Pons (tissue), 1 donor: ENCODE results near the gene PPM1L.

ENCODE experiments used
- DNase-seq: peaks from one replicate; pipeline ENCODE4 v3.0.0-alpha.2; 2016; ENCODE audit warnings: low spot score

PPM1L gene

DNA sequence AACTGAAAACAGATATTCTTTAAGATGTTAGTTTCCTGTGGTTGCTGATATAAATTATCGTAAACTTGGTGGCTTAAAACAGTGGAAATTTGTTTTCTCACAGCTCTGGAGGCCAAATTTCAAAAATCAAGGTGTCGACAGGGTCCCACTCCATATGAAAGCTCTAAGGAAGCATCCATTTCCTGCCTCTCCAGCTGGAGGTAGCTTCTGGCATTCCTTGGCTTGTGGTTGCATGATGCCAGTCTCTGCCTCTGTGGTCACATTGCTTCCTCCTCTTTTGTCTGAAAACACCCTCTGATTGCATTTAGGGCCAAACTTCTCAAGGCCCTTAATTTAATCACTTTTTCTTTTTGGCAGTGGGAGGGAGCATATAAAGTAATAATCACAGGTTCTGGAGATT, 96.8 kb downstream of the PPM1L start:
- no peak for DNase-seq

DNA sequence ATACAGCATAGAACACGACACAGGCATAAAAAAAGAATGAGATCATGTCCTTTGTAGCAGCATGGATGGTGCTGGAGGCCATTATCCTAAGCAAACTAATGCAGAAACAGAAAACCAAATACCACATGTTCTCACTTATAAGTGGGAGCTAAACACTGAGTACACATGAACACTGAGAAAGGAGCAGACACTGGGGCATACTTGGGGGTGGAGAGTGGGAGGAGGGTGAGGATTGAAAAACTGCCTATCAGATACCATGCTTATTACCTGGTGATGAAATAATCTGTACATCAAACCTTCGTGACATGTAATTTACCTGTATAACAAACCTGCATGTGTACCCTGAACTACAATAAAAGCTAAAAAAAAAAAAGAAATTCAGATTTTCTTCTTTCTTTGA, 100.4 kb downstream of the PPM1L start:
- no peak for DNase-seq

DNA sequence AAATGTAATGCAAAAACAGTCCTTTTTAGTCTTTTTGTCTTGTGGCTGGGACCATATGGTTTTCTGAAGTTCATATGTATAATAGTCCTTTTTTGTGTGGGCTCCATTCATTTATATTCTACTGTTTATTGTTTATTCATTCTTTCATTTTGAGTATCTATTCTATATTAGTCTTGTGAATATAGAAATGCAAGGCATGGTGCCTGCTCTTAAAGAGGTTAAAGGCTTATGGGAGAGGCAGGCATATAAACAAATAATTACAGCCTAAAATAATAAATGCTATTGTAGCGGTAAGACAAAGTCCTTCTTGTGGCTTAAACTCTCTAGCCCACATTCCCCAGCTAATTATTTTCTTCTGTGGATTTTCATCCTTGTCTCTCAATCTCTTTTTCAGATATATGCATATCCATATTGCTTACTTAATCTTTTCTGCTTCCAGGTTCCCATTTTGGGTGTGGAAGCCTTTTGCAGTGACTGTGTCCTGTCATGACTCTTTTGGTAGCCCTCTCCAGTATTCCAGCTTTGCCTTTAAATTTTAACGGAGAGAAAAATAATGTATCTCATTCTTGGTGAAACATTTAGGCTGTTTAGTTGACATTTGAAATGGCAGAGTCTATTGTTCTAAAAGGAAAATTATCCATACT, 101.6 kb downstream of the PPM1L start:
- no peak for DNase-seq

DNA sequence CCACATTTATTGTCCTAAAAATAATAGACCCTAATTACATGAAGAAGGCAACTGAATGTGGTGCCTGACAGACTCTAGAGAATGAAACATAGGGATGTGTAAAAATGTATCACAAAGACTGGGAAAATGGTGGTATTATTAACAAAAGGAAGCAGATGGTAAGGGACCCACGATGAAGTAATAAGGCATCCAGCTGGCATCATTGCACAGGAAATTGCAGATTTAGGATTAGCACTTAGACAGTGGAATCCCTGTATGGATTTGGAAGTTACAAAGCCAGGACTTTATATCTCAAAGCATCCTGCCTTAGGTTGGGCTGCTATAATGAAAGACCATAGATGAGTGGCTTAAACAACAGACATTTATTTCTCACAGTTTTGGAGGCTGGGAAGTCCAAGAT, 104.3 kb downstream of the PPM1L start:
- no peak for DNase-seq

DNA sequence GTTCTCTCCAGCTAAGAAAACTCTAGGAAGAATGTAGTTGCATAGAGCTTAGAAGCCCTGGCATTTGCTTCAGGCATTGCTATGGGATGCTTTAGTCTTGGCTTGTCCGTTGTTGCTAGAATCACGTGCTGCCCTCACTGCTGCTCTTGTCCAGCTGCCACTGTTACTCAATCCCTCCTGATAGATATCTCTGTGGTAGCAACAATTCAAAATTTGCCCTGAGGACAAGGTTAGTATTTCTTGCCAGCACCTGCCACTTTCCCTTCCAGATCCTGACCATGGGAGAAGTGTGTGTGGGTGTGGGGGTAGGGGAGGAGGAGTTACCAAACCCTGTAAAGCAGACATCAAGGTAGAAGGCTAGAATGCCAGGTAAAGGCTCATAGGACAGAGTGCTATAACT, 113.8 kb downstream of the PPM1L start:
- DNase-seq, result no peak

DNA sequence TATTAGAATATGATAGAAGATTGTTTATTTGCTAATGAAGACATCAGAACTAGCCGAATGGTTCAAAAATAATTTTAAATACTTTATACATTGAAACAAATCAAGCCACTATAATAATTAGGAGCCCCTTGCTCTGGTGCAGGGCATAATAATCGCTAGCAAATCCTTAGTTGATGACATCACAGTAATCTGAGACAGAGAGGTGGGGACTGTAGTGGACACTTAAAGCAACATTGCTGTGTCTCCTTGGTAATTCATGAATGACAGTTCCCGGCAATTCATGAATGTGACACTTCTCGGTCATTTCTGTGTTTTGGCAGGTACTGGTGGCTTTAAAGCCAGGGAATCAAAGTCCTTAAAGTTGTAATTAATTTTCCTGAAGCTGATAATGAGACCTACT, 114.3 kb downstream of the PPM1L start:
- no peak for DNase-seq

DNA sequence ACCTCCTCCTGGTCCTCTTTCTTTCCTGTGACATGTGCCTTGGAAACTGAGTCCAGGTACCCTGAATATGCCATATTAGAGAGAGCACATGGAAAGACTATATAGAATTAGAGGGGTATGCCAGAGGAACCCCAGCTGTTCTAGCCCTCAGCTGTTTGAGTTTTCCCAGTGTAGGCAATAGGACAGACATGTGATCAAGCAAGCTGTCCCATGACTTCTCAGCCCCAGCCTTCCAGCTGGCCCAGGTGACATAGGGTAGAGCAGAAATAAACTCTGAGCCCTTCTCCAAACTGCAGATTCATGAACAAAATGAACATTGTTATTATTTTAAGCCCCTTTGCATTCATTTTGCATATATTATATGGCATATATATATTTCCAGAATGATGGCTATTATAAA, 118.7 kb downstream of the PPM1L start:
- no peak for DNase-seq

DNA sequence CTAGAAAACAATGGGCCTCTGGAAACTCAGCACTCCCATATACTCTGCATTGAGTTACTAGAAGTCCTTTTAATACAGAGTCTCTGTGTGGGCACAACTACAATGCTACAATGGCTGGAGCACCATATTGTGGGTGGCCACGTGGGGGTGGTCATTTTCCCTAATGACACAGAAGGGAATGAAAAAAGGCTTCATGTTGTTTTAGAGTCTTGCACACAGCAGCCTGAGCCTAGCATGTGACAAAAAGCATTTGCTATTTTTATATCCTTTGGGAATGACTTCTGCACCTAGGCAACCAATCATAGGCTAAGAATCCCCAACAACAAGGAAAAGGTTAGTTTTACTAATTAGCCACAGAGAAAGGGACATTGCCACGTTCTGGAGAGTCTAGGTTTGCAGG, 120.6 kb downstream of the PPM1L start:
- peak; percentile 41 for DNase-seq

DNA sequence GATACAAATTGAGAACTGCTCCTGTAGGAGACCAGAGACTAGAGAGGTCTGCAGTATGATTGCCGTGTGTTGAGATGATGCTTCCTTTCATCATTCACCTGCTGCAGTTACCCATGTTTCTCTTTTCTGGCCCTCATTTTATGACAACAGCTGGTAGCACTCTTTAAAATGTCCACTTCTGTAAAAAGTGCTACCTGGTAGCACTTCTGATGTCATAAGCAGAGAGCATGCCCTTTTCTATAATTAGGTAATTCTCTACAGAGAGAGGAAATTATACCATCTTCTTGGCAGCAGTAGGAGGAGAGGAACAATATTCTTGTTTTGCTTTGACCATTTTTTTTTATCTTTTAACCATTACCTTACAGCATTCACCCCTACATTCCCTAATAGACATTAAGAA, 123.8 kb downstream of the PPM1L start:
- no peak for DNase-seq

DNA sequence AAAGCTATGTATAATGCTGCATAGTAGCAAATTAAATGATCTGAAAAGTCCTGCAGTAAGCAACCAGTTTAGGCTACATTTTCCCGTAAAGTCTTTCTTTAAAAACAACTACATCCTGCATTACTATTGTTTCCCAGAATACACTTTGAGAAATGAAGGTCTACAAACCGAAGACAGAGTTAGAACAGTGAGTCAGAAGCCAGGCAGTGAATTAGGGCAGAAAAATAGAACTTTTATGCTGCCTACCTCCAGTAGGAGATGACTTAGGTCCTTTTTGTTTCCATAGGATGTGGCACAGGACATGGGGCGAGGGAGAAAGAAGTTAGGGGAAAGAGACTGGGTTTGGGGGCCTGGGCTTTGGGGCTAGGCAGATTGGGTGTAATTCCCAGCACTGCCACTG, 127.3 kb downstream of the PPM1L start:
- DNase-seq, result no peak

DNA sequence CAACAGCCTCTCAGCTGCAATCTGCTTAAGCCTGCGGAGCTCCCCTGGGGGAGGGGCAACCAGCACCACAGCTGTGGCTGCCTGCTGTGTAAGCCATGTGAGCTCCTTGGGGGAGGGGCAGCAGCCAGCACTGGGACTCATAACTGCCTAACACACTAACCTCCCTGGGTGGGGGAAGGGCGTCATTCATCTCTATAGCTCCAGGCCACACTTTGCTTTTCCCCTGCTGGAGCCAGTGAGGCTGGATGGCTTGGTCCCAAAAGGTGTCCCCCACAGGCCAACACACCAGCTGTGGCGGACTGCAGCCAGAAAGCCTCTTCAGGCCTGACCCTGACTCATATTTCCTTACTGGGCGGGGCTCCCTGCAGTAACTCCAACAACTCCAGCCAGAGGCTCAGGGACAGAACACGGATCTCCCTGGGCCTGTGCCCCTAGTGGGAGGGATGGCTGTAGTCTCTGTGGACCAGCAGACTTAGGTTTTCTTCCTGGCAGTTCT, 129.8 kb downstream of the PPM1L start:
- DNase-seq, result peak; percentile 64

DNA sequence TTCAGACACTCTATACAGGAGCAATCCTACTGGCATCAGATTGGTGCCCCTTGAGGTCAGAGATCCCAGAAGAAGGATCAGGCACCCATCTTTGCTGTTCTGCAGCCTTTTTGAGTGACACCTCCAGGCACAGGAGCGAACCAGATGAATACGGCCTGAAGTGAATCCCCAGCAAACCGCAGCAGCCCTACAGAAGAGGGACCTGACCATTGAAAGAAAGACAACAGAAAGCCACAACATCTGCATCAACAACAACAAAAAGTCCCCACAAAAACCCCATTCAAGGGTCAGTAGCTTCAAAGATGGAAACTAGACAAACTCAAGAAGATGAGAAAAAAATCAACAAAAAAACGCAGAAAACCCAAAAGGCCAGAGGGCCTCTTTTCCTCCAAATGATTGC, 130.4 kb downstream of the PPM1L start:
- DNase-seq, result no peak

DNA sequence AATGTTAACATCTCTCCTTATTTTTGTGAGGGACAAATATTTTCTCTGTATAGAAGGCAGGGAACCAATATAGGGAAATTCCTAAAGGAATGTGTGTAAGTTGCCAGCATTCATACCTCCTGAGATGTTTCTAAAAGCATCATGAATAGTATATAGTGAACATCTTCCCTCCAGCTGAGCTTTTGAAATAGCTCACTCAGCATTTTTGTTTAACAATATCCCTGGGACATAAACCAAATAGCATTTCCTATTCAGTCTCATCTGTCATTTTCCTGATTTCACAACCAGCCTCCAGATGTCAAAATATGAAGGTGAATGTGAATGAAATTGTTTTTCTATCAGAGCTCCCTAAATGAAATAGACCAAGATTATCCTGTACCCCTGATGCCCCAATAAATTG, 137.2 kb downstream of the PPM1L start:
- no peak for DNase-seq

DNA sequence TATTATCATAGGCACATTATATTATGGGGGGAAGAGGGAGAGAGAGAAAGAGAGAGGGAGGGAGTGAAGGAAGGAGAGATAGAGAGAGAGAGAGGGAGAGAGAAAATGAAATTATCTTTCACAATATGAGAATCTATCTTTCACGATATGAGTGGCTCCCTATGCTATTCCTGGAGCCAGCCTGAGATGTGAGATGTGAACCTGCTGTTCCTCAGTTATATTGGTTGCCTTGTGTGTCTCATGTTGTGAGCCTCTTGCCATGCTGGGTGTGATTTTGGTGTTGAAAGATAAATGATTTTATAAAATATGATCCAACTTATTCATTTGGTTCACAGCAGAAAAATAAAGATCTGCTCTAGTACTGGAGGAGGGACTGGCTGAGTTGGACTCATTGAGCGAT, 148.7 kb downstream of the PPM1L start:
- DNase-seq, result no peak

DNA sequence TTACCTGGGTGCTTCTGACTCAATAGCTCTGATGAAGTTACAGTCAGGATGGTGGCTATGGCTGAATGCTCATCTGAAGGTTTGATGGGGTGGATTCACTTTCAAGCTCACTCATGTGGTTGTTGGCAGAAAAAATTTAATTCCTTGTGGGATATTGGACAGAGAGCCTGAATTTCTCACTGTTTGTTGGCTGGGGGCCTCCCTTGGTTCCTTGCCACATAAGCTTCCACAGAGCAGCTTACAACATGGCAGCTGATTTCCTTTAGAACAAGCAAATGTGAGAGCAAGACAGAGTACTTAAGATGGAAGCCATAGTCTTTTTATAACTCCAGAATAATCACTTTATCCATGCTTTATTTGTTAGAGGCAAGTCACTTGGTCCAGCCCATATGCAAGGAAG, 150.6 kb downstream of the PPM1L start:
- DNase-seq, result no peak

DNA sequence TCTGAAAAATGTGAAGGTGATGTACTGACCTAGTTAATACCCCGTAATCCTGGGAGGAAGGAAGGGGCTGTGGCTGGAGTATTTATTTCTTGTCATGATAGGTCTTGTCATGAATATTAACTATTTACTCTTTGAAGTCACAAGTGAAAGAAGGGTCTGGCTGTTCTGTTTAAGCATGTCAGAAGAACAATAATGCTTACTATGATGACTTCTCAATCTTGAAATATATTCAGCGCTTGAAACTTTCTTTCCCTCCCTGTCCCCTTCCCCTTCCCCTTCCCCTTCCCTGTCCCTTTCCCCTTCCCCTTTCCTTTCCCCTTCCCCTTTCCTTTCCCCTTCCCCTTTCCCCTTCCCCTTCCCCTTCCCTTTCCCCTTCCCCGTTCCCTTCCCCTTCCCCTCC, 153.9 kb downstream of the PPM1L start:
- no peak for DNase-seq

DNA sequence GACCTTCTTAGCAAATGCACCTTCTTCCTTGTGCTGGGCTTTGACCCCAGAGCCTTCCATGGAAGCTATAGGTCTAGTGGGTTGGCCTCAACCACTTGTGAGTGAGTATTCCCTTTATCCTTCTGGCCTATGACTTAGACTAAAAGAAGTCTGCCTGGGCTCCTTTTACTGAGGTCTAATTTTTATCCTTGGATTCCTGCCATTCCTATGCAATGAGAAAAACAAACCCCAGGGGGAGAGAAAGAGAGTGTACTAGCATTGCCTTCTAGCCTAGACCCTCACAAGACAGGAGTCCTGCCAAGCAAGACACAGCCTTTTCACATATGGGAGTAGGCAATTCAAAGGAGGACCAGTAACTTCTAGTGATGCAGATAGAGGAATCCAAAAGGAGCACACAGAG, 155.4 kb downstream of the PPM1L start:
- DNase-seq, result no peak

DNA sequence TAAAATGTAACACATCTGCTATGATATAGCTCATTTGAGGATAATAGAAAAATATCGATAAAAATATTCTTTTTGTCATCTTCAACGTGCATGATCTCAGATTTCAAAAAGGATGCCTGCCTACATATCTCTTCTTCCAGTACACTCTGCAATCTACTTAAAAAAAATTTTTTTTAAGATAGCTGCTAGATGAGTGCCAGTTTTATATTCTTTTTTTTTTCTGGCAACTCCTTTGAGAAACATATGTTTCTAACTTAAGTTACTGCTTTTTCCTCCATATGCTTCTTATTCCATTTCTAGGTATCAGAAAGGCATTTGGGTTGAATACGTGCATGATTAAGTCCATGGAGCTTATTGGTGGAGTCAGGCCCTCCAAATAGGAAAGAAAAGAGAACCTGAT, 160.4 kb downstream of the PPM1L start:
- DNase-seq, result no peak

DNA sequence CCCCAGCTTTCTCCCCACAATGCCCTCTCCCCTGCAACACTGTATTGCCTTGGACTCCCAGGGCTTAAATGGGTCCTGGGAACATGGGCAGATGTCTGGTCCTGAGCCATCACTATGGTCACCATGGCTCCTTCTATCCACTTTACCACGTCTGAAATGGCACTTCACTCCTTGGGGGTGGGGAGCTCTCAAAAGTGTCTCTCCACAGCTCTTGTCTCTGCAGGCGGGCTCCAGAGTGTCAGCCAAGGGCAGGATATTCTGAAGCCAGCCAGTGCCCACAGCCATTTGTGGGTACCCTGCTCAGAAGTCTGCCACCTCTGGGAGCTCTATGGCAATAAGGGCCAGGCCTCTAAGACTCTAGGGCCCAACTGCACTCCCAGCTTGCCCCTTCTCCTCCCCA, 163.9 kb downstream of the PPM1L start:
- no peak for DNase-seq

DNA sequence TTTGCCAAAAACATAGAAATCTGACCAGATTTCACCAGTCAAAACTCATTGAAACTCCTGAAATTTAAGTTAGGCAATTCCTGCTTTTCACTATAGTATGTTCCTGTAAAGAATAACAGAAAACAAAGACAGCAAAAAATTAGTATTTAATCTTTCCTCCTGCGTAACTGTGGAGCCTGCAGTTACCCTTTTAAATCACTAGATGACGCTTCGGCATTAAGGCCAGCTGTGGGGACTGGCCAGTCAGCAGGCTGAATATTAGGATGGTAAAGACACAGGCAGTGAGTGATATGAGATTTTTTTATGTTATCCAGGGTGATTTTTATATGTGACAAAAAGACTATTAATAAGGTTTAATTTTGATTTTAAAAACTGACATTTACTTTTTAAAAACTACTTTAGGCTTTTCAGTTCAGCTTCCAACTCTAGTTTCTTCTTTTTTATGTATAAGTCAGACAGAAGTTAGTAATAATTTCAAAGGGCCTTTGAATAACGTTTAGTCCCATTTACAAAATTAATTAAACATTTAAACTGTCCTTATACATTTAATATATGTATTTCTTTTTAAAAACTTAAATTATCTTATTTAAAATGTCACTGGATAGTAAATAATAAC, 165.1 kb downstream of the PPM1L start:
- DNase-seq, result peak; percentile 22

DNA sequence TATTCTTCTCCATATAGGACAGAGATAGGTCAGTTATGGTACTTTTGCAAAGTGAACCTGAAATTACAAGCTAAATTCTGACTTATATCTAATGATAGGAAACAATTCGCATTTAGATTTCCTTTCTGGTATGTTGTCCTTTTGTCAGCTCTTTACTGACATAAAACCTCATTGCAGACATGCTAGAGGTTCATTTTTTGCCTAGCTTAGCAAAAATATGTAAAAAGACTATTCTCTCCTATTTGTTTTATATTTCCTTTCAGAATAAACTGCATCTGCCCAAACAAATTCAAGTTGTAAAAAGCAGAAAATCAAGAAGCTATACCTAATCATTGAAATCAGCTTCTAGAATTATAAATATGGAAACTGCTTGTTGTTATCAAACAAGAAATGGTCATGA, 168.7 kb downstream of the PPM1L start:
- no peak for DNase-seq

DNA sequence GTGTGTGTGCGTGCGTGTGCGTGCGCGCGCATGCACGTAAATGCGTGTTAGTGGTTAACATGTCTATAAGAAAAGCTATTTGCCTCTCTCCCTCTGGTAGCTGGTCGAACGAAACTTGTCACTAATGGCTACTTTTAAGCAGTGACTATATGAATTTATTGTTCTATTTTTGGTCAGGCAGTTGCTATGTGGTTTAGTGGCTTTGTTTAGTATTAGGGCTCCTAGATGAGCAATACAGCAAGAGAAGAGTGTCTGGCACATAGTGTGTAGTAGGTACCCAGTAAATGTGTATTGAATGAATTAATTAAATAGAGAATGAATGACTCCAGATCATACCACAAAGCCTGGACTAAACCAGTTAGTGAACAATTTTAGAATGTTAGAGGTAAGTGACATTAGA, 171.6 kb downstream of the PPM1L start:
- DNase-seq, result no peak

DNA sequence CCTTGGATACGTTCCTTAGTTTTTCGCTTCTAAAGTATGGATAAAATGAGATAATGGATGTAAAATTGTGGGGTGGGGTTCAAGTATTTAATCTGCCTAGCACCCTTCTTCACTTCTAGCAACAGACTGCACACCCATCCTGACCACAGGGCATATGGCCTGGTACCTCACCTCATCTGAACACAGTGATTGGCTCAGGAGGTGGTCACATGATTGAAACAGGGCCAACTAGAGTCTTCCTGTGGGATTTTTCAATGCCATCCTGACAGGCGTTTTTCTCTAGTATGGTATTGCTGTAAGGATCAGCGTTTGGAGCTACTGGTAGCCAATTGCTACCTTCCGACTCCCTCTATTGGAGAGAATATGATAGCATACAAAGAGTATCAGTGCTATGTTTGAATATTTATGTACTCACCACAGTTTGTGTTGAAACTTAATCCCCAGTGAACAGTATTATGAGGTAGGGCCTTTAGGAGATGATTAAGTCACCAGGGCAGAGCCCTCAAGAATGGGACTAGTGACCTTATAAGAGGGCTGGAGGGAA, 172.2 kb downstream of the PPM1L start:
- DNase-seq, result no peak

DNA sequence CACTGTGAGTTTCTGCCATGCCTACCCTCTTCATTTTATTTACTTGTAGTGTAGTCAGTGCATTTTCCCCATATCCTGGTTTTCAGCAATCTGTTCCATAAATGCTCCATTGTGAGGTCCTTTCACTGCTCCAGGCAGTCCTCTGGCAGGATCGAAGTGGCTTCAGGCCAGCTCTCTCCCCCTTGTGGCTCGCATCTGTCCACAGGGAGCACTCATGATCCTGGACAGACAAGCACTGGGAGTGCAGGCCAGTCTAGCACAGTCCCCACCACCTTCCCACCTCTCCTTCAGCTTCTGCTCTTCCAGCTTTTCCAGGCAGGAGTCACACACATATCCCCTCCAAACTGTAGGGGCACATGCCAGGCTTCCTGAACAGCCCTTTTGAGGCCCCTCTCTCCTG, 173.6 kb downstream of the PPM1L start:
- no peak for DNase-seq
